GM18870 (cell line): ENCODE measurements around the gene TCTN3.
"Not testable (repeated sequence)": the region's sequence is repeated elsewhere in the genome, so short reads cannot be mapped to it uniquely, and the experiment has no call there.

Source experiments
- ATAC-seq: cut with Tn5 transposase; IDR thresholded peaks from one replicate; pipeline ENCODE4 v1.9.1; 2021; ENCODE audit warnings: moderate library complexity; ENCODE audit not compliant: unreplicated experiment

Gene TCTN3

GRCh38 chr10:95635319-95635733 lies 58.4 kb downstream of the TCTN3 start:
- ATAC-seq: no peak

GRCh38 chr10:95628786-95629185 lies 64.9 kb downstream of the TCTN3 start:
- ATAC-seq: no peak

GRCh38 chr10:95626500-95626899 lies 67.2 kb downstream of the TCTN3 start:
- ATAC-seq: no peak

GRCh38 chr10:95620415-95620814 lies 73.3 kb downstream of the TCTN3 start:
- ATAC-seq: not testable (repeated sequence)

GRCh38 chr10:95618101-95618500 lies 75.6 kb downstream of the TCTN3 start:
- no peak for ATAC-seq

- ATAC-seq: no peak
Observed at GRCh38 chr10:95616446-95616845, 77.3 kb downstream of the TCTN3 start.
